T-helper 1 cell treated with Interleukin-12 subunit alpha and Interleukin-12 subunit beta and Interleukin-4 antibody, amounts not matched to agents 30 μg/mL and 1 μg/mL, for 36 hours (primary cell): Measurements from ENCODE around the gene NPHS1.
"Not testable (repeated sequence)": the region's sequence is repeated elsewhere in the genome, so short reads cannot be mapped to it uniquely, and the experiment has no call there.

Experiments
- H3K27ac Mint-ChIP-seq: one replicate; pipeline ENCODE4 v1.8.0; 2021; ENCODE audit warnings: mild to moderate bottlenecking, mixed read lengths
- H3K27me3 Mint-ChIP-seq: one replicate; pipeline ENCODE4 v1.8.0; 2021; ENCODE audit warnings: low read depth, mixed read lengths
- H3K36me3 Mint-ChIP-seq: one replicate; pipeline ENCODE4 v1.8.0; 2021; ENCODE audit warnings: low read depth, mixed read lengths
- H3K4me1 Mint-ChIP-seq: one replicate; pipeline ENCODE4 v1.8.0; 2021; ENCODE audit warnings: low read depth, mixed read lengths
- H3K4me3 Mint-ChIP-seq: one replicate; pipeline ENCODE4 v1.8.0; 2021; ENCODE audit warnings: mild to moderate bottlenecking, moderate library complexity, mixed read lengths
- H3K9me3 Mint-ChIP-seq: one replicate; pipeline ENCODE4 v1.8.0; 2021; ENCODE audit warnings: mixed read lengths

The NPHS1 gene

GRCh38 chr19:35846038-35846668 is 6.2 kb downstream of the NPHS1 start:
- Mint-ChIP-seq H3K36me3 (no peaks in the 10 kb centered on the region), H3K27ac (no peak overlapping the region), H3K4me1 (peaks cover 12% of the 10 kb centered on the region), H3K4me3 (no peak overlapping the region), H3K27me3 (peaks cover 60% of the 10 kb centered on the region), H3K9me3 (no peaks in the 10 kb centered on the region)

DNA sequence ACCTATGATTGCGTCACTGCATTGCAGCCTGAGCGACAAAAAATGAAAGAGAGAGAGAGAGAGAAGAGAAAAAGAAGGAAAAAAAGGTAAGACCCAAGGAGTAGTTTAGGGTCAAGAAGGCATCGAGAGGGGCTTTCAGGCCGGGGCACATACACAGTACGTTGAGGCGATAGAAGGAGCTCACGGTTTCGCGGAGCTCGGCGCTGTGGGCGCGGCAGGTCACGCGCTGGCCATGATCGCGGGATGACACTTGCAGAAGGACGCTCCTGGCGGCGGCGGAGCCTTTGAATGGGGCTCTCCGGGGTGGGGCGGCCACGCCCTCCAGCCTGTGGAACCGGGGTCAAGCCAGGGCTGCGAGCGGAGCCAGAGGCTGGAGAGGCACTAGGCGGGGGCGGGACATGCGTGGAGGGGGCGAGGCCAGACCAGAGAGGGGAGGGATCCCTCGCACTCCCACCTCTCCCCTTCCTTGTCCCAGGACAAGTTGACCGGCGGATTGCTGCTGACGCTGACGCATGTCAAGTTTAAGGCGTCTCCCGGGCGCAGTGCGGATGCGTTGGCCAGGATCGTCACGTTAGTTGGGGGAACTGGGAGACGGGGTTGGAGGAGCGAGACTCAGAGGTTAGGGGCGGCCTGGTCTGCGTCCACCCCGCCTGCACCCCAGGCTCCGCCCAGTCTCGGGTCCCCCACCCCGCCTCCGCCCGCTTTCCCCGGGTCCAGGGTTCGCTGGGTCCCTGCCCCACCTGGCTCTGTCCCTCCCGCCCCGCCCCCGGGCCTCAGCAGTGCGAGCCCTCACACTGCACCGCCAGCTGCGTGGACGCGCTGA is 6.9 kb downstream of the NPHS1 start:
- Mint-ChIP-seq H3K4me3 (peak overlapping the region; percentile 48), H3K9me3 (no peaks in the 10 kb centered on the region), H3K36me3 (no peaks in the 10 kb centered on the region), H3K27ac (no peak overlapping the region), H3K27me3 (peaks cover 53% of the 10 kb centered on the region), H3K4me1 (peaks cover 12% of the 10 kb centered on the region)

DNA sequence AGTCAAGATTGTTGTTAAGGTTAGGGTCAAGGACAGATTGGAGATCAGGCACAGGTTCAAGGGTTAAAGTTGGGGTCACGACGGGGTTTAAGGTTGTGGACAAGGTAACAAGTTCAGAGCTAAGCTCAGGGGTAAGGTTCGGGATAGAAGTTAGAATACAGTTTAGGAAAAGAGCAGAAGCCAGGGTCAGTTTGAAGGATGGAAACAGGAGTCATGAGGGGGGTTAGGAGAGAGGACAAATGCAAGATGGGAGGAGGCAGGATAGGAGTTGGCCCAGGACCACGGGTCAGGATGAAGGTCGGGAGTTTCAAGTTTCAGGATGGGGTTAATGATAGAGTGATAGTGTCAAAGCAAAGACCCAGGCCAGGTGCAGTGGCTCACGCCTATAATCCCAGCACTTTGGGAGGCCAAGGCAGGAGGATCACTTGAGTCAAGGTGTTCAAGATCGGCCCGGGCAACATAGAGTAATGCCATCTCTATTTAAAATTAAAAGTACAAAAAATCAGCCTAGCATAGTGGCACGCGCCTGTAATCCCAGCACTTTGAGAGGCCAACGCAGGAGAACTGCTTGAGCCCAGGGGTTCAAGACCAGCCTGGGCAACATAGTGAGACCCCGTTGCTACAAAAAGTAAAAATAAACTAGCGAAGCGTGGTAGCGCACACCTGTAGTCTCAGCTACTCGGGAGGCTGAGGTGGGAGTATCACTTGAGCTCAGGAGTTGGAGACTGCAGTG is 7.7 kb downstream of the NPHS1 start:
- Mint-ChIP-seq H3K9me3 (no peaks in the 10 kb centered on the region), H3K36me3 (no peaks in the 10 kb centered on the region), H3K27ac (no peak overlapping the region), H3K4me1 (peaks cover 12% of the 10 kb centered on the region), H3K27me3 (peaks cover 48% of the 10 kb centered on the region), H3K4me3 (peak overlapping the region; percentile 48)

GRCh38 chr19:35843676-35844481 is 8.4 kb downstream of the NPHS1 start:
- H3K27ac Mint-ChIP-seq, result no peak overlapping the region
- peak overlapping the region; percentile 4 for H3K4me3 Mint-ChIP-seq
- H3K4me1 Mint-ChIP-seq, result peaks cover 12% of the 10 kb centered on the region
- H3K27me3 Mint-ChIP-seq, result peaks cover 48% of the 10 kb centered on the region
- peaks cover 3% of the 10 kb centered on the region for H3K9me3 Mint-ChIP-seq
- no peaks in the 10 kb centered on the region for H3K36me3 Mint-ChIP-seq

DNA sequence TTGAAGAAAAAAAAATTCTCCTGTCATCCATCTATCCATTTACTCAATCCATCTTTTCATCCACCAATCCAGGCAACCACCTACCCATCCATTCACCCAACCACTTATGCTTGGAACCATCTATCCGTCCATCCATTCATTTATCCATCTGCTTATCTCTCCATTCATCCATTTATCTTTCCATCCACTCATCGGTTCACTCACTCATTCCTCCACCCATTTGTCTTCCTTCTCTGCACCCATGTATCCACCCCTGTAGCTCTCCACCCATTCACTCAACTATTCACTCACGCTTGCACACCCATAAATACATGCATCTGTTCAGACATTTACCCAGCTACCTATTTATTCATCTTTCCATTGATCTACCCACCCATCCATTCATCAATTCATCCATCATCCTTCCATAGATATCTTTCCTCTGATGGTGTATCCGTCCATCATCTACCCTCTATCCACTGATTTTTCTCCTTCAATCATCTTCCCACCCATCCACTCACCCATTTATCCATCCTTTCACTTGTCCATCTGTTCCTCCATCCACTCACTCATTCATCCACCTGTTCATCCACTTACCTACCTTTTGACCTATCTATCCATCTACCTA is 9.5 kb downstream of the NPHS1 start:
- Mint-ChIP-seq H3K9me3 (peaks cover 3% of the 10 kb centered on the region), H3K27ac (no peak overlapping the region), H3K36me3 (no peaks in the 10 kb centered on the region), H3K27me3 (peaks cover 43% of the 10 kb centered on the region), H3K4me1 (peaks cover 12% of the 10 kb centered on the region), H3K4me3 (no peak overlapping the region)

DNA sequence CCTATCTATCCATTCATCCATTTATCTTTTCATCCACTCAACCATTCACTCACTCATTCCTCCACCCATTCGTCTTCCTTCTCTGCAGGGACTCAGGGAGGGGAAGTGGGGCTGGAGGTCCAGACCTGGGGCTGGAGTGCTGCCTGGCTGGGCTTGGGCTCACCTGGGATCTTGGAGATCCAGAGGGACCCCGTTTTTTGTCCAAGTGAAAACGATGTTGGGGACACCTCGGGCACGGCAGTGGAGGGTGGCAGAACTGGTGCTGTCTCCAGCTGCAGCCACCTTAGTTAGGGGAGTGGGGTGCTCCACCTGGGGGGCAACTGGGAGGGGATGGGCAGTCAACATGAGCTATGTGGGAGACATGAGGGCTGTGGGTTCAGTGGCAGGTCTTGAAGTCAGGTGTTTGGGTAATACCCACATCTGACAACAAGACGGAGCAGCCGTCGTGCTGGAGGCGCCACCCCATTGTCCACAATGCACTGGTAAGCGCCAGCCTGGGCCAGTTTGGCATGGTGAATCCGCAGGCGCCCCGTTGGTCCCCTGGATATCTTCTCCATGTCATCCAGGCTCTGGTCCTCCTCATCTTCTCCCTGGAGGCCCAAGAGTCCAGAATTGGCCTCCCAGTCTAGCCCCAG is 10.2 kb downstream of the NPHS1 start:
- Mint-ChIP-seq H3K27ac (no peak overlapping the region), H3K36me3 (no peaks in the 10 kb centered on the region), H3K27me3 (peaks cover 43% of the 10 kb centered on the region), H3K9me3 (peaks cover 3% of the 10 kb centered on the region), H3K4me3 (no peak overlapping the region), H3K4me1 (peaks cover 12% of the 10 kb centered on the region)

DNA sequence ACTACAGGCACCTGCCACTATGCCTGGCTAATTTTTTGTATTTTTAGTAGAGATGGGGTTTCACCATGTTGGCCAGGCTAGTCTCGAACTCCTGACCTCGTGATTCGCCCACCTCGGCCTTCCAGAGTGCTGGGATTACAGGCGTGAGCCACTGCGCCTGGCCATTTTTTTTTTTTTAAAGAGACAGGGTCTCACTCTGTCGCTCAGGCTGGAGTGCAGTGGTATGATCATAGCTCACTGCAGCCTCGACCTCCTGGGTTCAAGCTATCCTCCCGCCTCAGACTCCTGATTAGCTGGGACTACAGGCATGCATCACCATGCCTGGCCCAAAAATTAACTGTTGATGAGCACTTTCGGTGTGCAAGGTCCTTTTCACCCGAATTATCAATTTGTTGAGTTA is 16.2 kb downstream of the NPHS1 start:
- H3K4me1 Mint-ChIP-seq, H3K27ac Mint-ChIP-seq, H3K27me3 Mint-ChIP-seq: not testable (repeated sequence)

GRCh38 chr19:35833972-35834371 is 18.3 kb downstream of the NPHS1 start:
- Mint-ChIP-seq H3K4me3 (no peak overlapping the region), H3K4me1 (no peaks in the 10 kb centered on the region), H3K27ac (no peak overlapping the region), H3K27me3 (peaks cover 4% of the 10 kb centered on the region), H3K9me3 (peaks cover 2% of the 10 kb centered on the region), H3K36me3 (no peaks in the 10 kb centered on the region)

More for the DNA sequence above, 16.2 kb downstream of the NPHS1 start:
- H3K9me3 Mint-ChIP-seq, H3K4me3 Mint-ChIP-seq, H3K36me3 Mint-ChIP-seq: not testable (repeated sequence)

- H3K27ac Mint-ChIP-seq, result no peak overlapping the region
- no peaks in the 10 kb centered on the region for H3K36me3 Mint-ChIP-seq
- H3K4me1 Mint-ChIP-seq, result peaks cover 2% of the 10 kb centered on the region
- no peaks in the 10 kb centered on the region for H3K9me3 Mint-ChIP-seq
- no peak overlapping the region for H3K4me3 Mint-ChIP-seq
- H3K27me3 Mint-ChIP-seq, result peaks cover 9% of the 10 kb centered on the region
These were observed 20.2 kb downstream of the NPHS1 start for GRCh38 chr19:35832054-35832453.

- Mint-ChIP-seq H3K4me1 (peaks cover 2% of the 10 kb centered on the region), H3K36me3 (no peaks in the 10 kb centered on the region), H3K27ac (no peak overlapping the region), H3K4me3 (no peak overlapping the region), H3K27me3 (peaks cover 8% of the 10 kb centered on the region), H3K9me3 (no peaks in the 10 kb centered on the region)
These were observed 21.3 kb downstream of the NPHS1 start for GRCh38 chr19:35830986-35831385.

DNA sequence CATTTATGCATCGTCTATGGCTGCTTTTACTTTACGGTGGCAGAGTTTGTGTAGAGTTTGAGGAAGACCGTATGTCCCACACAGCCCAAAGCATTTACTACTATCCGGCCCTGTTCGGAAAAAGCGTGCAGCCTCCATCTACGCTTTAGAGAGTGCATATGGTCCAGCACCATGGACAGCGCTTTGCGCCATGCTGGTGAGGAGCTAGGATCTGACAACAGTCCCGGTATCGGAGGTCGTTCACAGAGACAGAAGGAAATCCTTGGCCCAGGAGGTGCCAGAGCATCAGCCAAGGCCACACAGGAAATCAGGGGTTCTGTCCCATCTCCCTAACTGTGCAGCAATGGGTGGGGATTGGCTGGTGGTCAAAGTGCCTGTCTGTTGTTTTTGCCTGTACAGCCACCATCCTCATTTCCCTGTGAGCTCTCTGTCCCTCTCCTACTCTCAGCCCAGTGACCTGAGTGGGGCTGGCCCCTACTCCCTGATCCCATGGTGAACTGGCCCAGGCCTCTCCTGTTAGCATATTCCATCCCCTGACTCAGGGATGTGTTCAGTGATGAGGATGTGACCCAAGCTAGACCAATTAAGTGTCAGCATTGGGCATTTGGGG is 23.5 kb downstream of the NPHS1 start:
- H3K36me3 Mint-ChIP-seq, result no peaks in the 10 kb centered on the region
- no peak overlapping the region for H3K4me3 Mint-ChIP-seq
- no peaks in the 10 kb centered on the region for H3K9me3 Mint-ChIP-seq
- peaks cover 2% of the 10 kb centered on the region for H3K4me1 Mint-ChIP-seq
- H3K27me3 Mint-ChIP-seq, result peaks cover 8% of the 10 kb centered on the region
- H3K27ac Mint-ChIP-seq, result no peak overlapping the region

DNA sequence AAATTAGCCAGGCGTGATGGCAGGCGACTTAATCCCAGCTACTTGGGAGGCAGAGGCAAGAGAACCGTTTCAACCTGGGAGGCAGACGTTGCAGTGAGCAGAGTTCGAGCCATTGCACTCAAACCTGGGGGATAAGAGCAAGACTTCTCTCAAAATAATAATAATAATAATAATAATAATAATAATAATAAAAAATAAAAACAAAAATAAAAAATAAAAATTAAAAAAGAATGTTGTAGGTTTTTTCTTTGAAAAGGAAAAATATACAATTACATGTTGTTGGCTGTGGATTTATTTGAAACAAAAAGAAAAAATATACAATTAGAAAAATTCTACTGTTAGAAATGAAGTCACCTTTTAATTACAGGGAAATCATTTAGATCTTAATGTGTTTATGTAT is 28.2 kb downstream of the NPHS1 start:
- no peak overlapping the region for H3K27ac Mint-ChIP-seq
- H3K4me3 Mint-ChIP-seq, result no peak overlapping the region
- no peaks in the 10 kb centered on the region for H3K9me3 Mint-ChIP-seq
- no peaks in the 10 kb centered on the region for H3K36me3 Mint-ChIP-seq
- H3K4me1 Mint-ChIP-seq, result peaks cover 4% of the 10 kb centered on the region
- H3K27me3 Mint-ChIP-seq, result peaks cover 8% of the 10 kb centered on the region

DNA sequence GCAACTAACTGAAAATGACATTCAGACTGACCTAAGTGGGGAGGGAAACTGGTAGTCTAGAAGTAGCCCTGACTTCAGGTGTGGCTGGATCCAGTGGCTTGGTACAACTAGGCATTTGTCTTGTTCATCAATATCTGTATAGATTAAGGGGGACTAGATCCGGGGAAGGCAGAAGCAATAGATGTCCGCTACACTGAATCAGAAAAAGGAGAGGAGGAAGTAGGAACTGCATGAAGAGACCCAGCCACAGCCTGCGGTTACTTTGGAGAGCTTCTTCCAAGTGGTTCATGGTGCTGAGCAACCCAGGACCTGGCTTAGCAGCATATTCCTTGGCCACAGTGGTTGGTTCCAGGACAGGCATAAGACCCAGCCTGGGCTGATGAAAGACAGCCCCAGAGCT is 29.7 kb downstream of the NPHS1 start:
- H3K9me3 Mint-ChIP-seq, result no peaks in the 10 kb centered on the region
- peaks cover 8% of the 10 kb centered on the region for H3K27me3 Mint-ChIP-seq
- H3K27ac Mint-ChIP-seq, result no peak overlapping the region
- H3K4me1 Mint-ChIP-seq, result peaks cover 2% of the 10 kb centered on the region
- no peaks in the 10 kb centered on the region for H3K36me3 Mint-ChIP-seq
- no peak overlapping the region for H3K4me3 Mint-ChIP-seq
